Gastroesophageal sphincter (tissue), 4 donors: ENCODE results near the gene HMHB1. TPM values are rescaled to one million over a fixed set of nuclear protein-coding genes. Genes with fewer than 3 reads are reported as not detected.

Experiments
- ATAC-seq: fragments of 150-250 bp; one replicate; pipeline ENCODE4 v1.9.1; 2016; ENCODE audit warnings: mild to moderate bottlenecking, moderate library complexity
- H3K27ac ChIP-seq, 4 donors: fragments of 200-600 bp; sonication (generic) in 3 of 4; 1 replicate in 3 of 4; 2 replicates in 1 of 4; pipeline ENCODE4 v1.5.1; 2016 to 2019
- H3K27me3 ChIP-seq: fragments of 200-600 bp; sonication (generic); one replicate; pipeline ENCODE4 v1.5.1; 2019
- H3K36me3 ChIP-seq, 2 donors: fragments of 200-600 bp; sonication (generic); one replicate each; pipeline ENCODE4 v1.5.1; 2019; ENCODE audit warnings: control low read depth in 1 of 2
- H3K4me1 ChIP-seq, 3 donors: fragments of 200-600 bp; sonication (generic); 1 replicate in 2 of 3; 2 replicates in 1 of 3; pipeline ENCODE4 v1.5.1; 2016 to 2019; ENCODE audit warnings: control low read depth in 2 of 3
- H3K4me3 ChIP-seq, 2 donors: fragments of 200-600 bp; sonication (generic); one replicate each; pipeline ENCODE4 v1.5.1; 2019; ENCODE audit warnings: mild to moderate bottlenecking in 1 of 2, moderate library complexity in 1 of 2
- H3K9me3 ChIP-seq, 3 donors: fragments of 200-600 bp; sonication (generic); one replicate each; pipeline ENCODE4 v1.5.1; 2017 to 2019; ENCODE audit warnings: control low read depth in 2 of 3
- EP300 ChIP-seq: sonication (generic); formaldehyde crosslinking; IDR thresholded peaks from one replicate; pipeline ENCODE4 v1.6.1; 2017; ENCODE audit warnings: antibody characterized with exemption, mild to moderate bottlenecking
- POLR2A ChIP-seq, 2 donors: fragments of 450-650 bp; IDR thresholded peaks; one replicate each; pipeline ENCODE4 v1.6.1; 2017; ENCODE audit warnings: antibody characterized with exemption in 2 of 2, mild to moderate bottlenecking in 2 of 2, moderate library complexity in 1 of 2
- POLR2AphosphoS5 ChIP-seq: sonication (generic); formaldehyde crosslinking; IDR thresholded peaks from one replicate; pipeline ENCODE4 v1.6.1; 2017; ENCODE audit warnings: antibody characterized with exemption
- WGBS, 2 donors: methylation state at CpG; one replicate each; pipeline ENCODE4 v1.1.5; 2018; ENCODE audit warnings: low coverage in 1 of 2; 5-methylcytosine and 5-hydroxymethylcytosine counted together
- total RNA-seq, 4 donors: library from RNA; depleted of rRNA; stranded (reverse); fragments of >200 nt; gene quantifications; one replicate each; pipeline ENCODE4 v1.1.0, GENCODE V29; 2016
- TF ChIP-seq, protein P1 (sequence below), 4 experiments: fragments of 200-600 bp in 2 of 4; fragments of 450-650 bp in 2 of 4; sonication (generic) in 1 of 4; IDR thresholded peaks; one replicate each; pipeline ENCODE4 v1.5.1; 2017 to 2019; ENCODE audit warnings: antibody characterized with exemption in 4 of 4, mild to moderate bottlenecking in 2 of 4, moderate library complexity in 2 of 4

Gene HMHB1
- total RNA-seq, 4 donors from 2014 or later = not detected

DNA sequence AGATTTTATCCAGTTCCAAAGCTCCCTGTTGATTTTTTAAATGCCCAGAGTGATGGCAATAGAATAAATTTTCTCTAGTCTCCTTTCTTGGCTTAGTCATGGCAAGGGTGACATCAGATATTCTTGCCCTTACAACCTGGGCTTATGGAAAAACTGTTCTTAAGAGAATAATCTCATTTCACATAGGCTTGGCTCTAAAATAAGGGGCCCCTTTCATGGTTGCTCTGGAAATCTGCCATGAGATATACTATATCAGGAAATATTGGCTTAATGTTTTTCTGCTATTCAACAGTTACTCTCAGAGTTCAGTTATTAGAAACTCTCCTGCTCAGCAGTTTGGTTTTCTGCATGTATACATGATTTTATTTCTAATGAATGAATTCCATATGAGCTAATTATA is 7.8 kb downstream of the HMHB1 start:
- H3K36me3 ChIP-seq = no peaks in the 10 kb centered on the region
- H3K27ac ChIP-seq = no peak overlapping the region
- ATAC-seq = no peak
- H3K27me3 ChIP-seq = no peaks in the 10 kb centered on the region
- H3K9me3 ChIP-seq = no peaks in the 10 kb centered on the region
- peaks cover 0 to 3% (median 0%) of the 10 kb centered on the region in 3 donors for H3K4me1 ChIP-seq
- no peak overlapping the region for H3K4me3 ChIP-seq
- no peak for TF ChIP-seq POLR2AphosphoS5
- TF ChIP-seq POLR2A (IDR thresholded peaks at IDR 0.05) = no peak
- TF ChIP-seq EP300 = no peak
- TF ChIP-seq, protein P1, sequence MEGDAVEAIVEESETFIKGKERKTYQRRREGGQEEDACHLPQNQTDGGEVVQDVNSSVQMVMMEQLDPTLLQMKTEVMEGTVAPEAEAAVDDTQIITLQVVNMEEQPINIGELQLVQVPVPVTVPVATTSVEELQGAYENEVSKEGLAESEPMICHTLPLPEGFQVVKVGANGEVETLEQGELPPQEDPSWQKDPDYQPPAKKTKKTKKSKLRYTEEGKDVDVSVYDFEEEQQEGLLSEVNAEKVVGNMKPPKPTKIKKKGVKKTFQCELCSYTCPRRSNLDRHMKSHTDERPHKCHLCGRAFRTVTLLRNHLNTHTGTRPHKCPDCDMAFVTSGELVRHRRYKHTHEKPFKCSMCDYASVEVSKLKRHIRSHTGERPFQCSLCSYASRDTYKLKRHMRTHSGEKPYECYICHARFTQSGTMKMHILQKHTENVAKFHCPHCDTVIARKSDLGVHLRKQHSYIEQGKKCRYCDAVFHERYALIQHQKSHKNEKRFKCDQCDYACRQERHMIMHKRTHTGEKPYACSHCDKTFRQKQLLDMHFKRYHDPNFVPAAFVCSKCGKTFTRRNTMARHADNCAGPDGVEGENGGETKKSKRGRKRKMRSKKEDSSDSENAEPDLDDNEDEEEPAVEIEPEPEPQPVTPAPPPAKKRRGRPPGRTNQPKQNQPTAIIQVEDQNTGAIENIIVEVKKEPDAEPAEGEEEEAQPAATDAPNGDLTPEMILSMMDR (IDR thresholded peaks at IDR 0.05) = no peak

- 82 to 90% methylated on average over 2 of the region's 2 CpGs for WGBS, 2 donors
- TF ChIP-seq, protein P1 (IDR thresholded peaks at IDR 0.05) = no peak
- TF ChIP-seq POLR2A (IDR thresholded peaks at IDR 0.05) (no peak), EP300 (no peak), POLR2AphosphoS5 (no peak)
- Histone ChIP-seq H3K9me3 (no peaks in the 10 kb centered on the region), H3K27ac (no peak overlapping the region), H3K36me3 (no peaks in the 10 kb centered on the region), H3K4me1 (peaks cover 0 to 7% (median 0%) of the 10 kb centered on the region in 3 donors), H3K27me3 (no peaks in the 10 kb centered on the region), H3K4me3 (no peak overlapping the region)
- ATAC-seq = no peak
Measured at GRCh38 chr5:143820451-143820850, 8.5 kb downstream of the HMHB1 start.

DNA sequence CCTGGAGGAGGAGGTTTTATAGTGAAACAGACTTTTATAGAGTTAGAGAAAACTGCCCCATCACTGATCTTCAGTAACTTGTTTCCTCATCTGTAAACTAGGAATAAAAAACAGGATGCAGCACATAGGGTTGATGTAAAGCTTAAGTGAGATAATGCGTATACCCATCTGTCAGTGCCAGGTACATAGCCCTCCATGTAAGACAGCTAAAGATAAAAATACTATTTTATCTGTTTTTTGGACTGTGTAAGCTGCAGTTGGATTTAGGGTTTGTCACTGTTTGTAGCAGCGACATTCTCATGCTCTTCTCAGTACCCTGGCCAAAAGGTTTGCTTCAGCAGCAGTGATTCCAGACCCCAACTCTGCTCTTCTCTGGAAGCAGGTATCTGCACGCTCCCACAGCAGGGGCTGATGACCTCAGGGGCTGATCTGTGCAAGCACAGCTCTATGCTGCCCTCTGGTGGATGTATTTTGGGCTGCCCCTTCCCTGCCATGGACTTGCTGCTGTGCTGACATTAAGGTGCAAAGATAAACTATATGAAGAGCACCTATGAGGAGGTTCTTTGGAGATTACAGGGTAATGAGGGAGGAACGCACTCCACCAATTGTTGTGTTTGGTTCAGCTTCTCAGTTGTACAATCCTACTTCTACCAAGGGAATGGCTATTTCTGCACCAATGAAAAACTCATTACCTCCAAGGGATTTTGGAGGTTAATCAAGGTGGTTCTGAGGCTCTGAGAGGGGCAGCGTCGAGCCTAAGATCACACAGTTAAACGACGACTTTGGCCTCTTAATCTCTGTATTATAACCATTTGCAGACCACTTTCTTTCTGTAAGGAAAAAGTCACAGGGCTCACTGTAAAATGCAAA is 13.1 kb downstream of the HMHB1 start:
- no peaks in the 10 kb centered on the region for H3K9me3 ChIP-seq
- TF ChIP-seq POLR2AphosphoS5 = no peak
- TF ChIP-seq, protein P1 (IDR thresholded peaks at IDR 0.05) = peak; percentile 94 to 98 (median 95)
- H3K27me3 ChIP-seq = no peaks in the 10 kb centered on the region
- no peak overlapping the region for H3K27ac ChIP-seq
- WGBS, 2 donors = 36 to 51% methylated on average over 7 to 8 of the region's 8 CpGs
- peak; percentile 85 for ATAC-seq
- no peak overlapping the region for H3K4me3 ChIP-seq
- H3K36me3 ChIP-seq = no peaks in the 10 kb centered on the region
- peaks cover 0 to 7% (median 0%) of the 10 kb centered on the region in 3 donors for H3K4me1 ChIP-seq

- Histone ChIP-seq H3K27ac (no peak overlapping the region), H3K4me3 (no peak overlapping the region), H3K9me3 (no peaks in the 10 kb centered on the region), H3K4me1 (peaks cover 0 to 7% (median 0%) of the 10 kb centered on the region in 3 donors), H3K36me3 (no peaks in the 10 kb centered on the region), H3K27me3 (no peaks in the 10 kb centered on the region)
- WGBS, 2 donors = 30 to 63% methylated on average over 3 of the region's 3 CpGs
- no peak for ATAC-seq
- TF ChIP-seq EP300 = no peak
- TF ChIP-seq POLR2AphosphoS5 = no peak
- TF ChIP-seq, protein P1 (IDR thresholded peaks at IDR 0.05) = no peak
- no peak for TF ChIP-seq POLR2A (IDR thresholded peaks at IDR 0.05)
Measured at GRCh38 chr5:143826951-143827444, 15.0 kb downstream of the HMHB1 start.

GRCh38 chr5:143828710-143829109 is 16.7 kb downstream of the HMHB1 start:
- 63 to 83% methylated on average over 2 to 3 of the region's 3 CpGs for WGBS, 2 donors
- no peak for ATAC-seq
- Histone ChIP-seq H3K4me1 (peaks cover 0 to 7% (median 0%) of the 10 kb centered on the region in 3 donors), H3K27ac (no peak overlapping the region), H3K4me3 (no peak overlapping the region), H3K36me3 (no peaks in the 10 kb centered on the region), H3K27me3 (no peaks in the 10 kb centered on the region), H3K9me3 (no peaks in the 10 kb centered on the region)
- TF ChIP-seq, protein P1 (IDR thresholded peaks at IDR 0.05) = no peak
- TF ChIP-seq EP300 = no peak
- TF ChIP-seq POLR2A (IDR thresholded peaks at IDR 0.05) = no peak
- TF ChIP-seq POLR2AphosphoS5 = no peak
